Gastroesophageal sphincter (tissue), 4 donors: ENCODE data around the gene CAPRIN2. TPM values are rescaled to one million over a fixed set of nuclear protein-coding genes. Genes with fewer than 3 reads are reported as not detected.

Experiments used
- ATAC-seq: fragments of 150-250 bp; one replicate; pipeline ENCODE4 v1.9.1; 2016; ENCODE audit warnings: mild to moderate bottlenecking, moderate library complexity
- H3K27ac ChIP-seq, 4 donors: fragments of 200-600 bp; sonication (generic) in 3 of 4; 1 replicate in 3 of 4; 2 replicates in 1 of 4; pipeline ENCODE4 v1.5.1; 2016 to 2019
- H3K27me3 ChIP-seq: fragments of 200-600 bp; sonication (generic); one replicate; pipeline ENCODE4 v1.5.1; 2019
- H3K36me3 ChIP-seq, 2 donors: fragments of 200-600 bp; sonication (generic); one replicate each; pipeline ENCODE4 v1.5.1; 2019; ENCODE audit warnings: control low read depth in 1 of 2
- H3K4me1 ChIP-seq, 3 donors: fragments of 200-600 bp; sonication (generic); 1 replicate in 2 of 3; 2 replicates in 1 of 3; pipeline ENCODE4 v1.5.1; 2016 to 2019; ENCODE audit warnings: control low read depth in 2 of 3
- H3K4me3 ChIP-seq, 2 donors: fragments of 200-600 bp; sonication (generic); one replicate each; pipeline ENCODE4 v1.5.1; 2019; ENCODE audit warnings: mild to moderate bottlenecking in 1 of 2, moderate library complexity in 1 of 2
- H3K9me3 ChIP-seq, 3 donors: fragments of 200-600 bp; sonication (generic); one replicate each; pipeline ENCODE4 v1.5.1; 2017 to 2019; ENCODE audit warnings: control low read depth in 2 of 3
- CTCF ChIP-seq, 4 experiments: fragments of 200-600 bp in 2 of 4; fragments of 450-650 bp in 2 of 4; sonication (generic) in 1 of 4; IDR thresholded peaks; one replicate each; pipeline ENCODE4 v1.5.1; 2017 to 2019; ENCODE audit warnings: antibody characterized with exemption in 4 of 4, mild to moderate bottlenecking in 2 of 4, moderate library complexity in 2 of 4
- EP300 ChIP-seq: sonication (generic); formaldehyde crosslinking; IDR thresholded peaks from one replicate; pipeline ENCODE4 v1.6.1; 2017; ENCODE audit warnings: antibody characterized with exemption, mild to moderate bottlenecking
- POLR2A ChIP-seq, 2 donors: fragments of 450-650 bp; IDR thresholded peaks; one replicate each; pipeline ENCODE4 v1.6.1; 2017; ENCODE audit warnings: antibody characterized with exemption in 2 of 2, mild to moderate bottlenecking in 2 of 2, moderate library complexity in 1 of 2
- POLR2AphosphoS5 ChIP-seq: sonication (generic); formaldehyde crosslinking; IDR thresholded peaks from one replicate; pipeline ENCODE4 v1.6.1; 2017; ENCODE audit warnings: antibody characterized with exemption
- WGBS, 2 donors: methylation state at CpG; one replicate each; pipeline ENCODE4 v1.1.5; 2018; ENCODE audit warnings: low coverage in 1 of 2; 5-methylcytosine and 5-hydroxymethylcytosine counted together
- total RNA-seq, 4 donors: library from RNA; depleted of rRNA; stranded (reverse); fragments of >200 nt; gene quantifications; one replicate each; pipeline ENCODE4 v1.1.0, GENCODE V29; 2016

CAPRIN2 gene
- total RNA-seq, 4 donors from 2014 or later, result 20.5 to 38.3 (median 27.8) TPM

DNA sequence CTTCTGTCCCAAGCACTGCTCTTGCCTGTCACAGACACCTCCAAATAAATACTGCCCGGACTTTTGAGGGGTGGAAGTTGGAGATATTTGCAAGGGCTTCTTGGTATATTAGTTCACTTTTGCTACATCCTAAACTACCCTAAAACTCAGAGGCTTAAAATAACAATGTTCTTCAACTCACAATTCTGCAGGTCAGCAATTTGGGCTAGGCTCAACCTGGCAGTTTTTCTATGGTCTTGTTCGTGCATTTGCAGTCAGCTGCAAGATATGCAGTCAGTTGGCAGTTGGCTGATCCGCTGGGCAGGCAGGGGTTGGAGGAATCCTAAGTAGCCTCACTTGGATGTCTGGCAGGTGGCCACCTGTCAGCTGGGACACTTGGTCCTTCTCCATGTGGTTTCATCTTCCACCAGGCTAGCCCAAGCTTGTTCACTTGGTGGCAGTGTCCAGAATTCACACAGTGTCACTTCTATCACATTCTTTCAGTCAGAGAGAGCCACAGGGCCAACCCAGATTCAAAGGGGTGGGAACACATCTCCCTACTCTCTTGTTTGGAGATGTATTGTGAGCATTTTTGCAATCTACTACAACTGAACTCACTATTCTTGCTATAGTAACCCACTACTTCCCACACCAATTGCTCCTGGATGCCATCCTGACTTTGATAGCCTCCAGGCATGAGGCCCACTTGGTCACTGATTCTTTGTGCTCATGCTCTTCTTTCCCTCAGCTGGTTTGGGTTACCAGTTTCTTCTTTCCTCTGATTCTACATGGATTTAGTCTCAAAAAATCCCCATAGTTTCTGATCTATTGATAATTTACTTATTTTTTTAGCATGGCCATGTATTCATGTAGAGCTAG lies 27.8 kb upstream of the CAPRIN2 start:
- no peak for ATAC-seq
- Histone ChIP-seq H3K27ac (no peak overlapping the region), H3K4me3 (no peak overlapping the region), H3K9me3 (peaks cover 0 to 4% (median 0%) of the 10 kb centered on the region in 3 donors), H3K36me3 (no peaks in the 10 kb centered on the region), H3K4me1 (no peaks in the 10 kb centered on the region), H3K27me3 (no peaks in the 10 kb centered on the region)
- 79 to 90% methylated on average over 2 to 3 of the region's 3 CpGs for WGBS, 2 donors
- TF ChIP-seq EP300, result no peak
- TF ChIP-seq CTCF (IDR thresholded peaks at IDR 0.05), result no peak
- TF ChIP-seq POLR2AphosphoS5, result no peak
- no peak for TF ChIP-seq POLR2A (IDR thresholded peaks at IDR 0.05)

- no peak for ATAC-seq
- TF ChIP-seq EP300, result no peak
- TF ChIP-seq POLR2AphosphoS5, result no peak
- TF ChIP-seq CTCF (IDR thresholded peaks at IDR 0.05), result no peak
- no peak for TF ChIP-seq POLR2A (IDR thresholded peaks at IDR 0.05)
- H3K36me3 ChIP-seq, result no peaks in the 10 kb centered on the region
- no peak overlapping the region for H3K4me3 ChIP-seq
- WGBS, 2 donors, result 93% methylated on average over 3 of the region's 5 CpGs; no CpG with 5 or more reads in 1 of the 2 donors
- H3K27me3 ChIP-seq, result no peaks in the 10 kb centered on the region
- no peaks in the 10 kb centered on the region for H3K9me3 ChIP-seq
- no peaks in the 10 kb centered on the region for H3K4me1 ChIP-seq
- H3K27ac ChIP-seq, result no peak overlapping the region
Observed at GRCh38 chr12:30779578-30779977, 24.8 kb upstream of the CAPRIN2 start.

DNA sequence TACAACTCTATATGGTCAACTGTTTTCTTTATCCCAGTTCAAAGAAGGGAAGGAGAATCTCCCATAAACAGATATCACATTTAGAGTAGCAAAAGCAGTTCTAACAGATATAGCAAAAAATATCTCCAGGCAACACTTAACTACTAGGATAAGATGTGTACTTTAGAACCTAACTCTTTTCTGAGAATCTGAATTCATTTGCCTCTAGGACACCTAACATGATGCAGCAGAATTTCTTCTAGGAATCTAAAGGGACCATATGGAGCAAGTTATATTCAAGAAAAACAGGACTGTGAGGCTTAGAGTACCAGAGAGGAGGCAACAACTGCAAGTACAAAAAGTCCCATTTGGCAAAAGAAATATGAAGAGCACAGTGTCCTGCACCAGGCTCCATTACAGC lies 24.4 kb upstream of the CAPRIN2 start:
- H3K27ac ChIP-seq, result no peak overlapping the region
- no peaks in the 10 kb centered on the region for H3K9me3 ChIP-seq
- H3K4me3 ChIP-seq, result no peak overlapping the region
- TF ChIP-seq CTCF (IDR thresholded peaks at IDR 0.05) (no peak), POLR2AphosphoS5 (no peak), EP300 (no peak), POLR2A (IDR thresholded peaks at IDR 0.05) (no peak)
- H3K4me1 ChIP-seq, result no peaks in the 10 kb centered on the region
- H3K27me3 ChIP-seq, result no peaks in the 10 kb centered on the region
- H3K36me3 ChIP-seq, result no peaks in the 10 kb centered on the region
- ATAC-seq, result no peak

GRCh38 chr12:30774599-30774998 lies 19.8 kb upstream of the CAPRIN2 start:
- no peak for ATAC-seq
- Histone ChIP-seq H3K9me3 (no peaks in the 10 kb centered on the region), H3K27me3 (no peaks in the 10 kb centered on the region), H3K27ac (no peak overlapping the region), H3K36me3 (no peaks in the 10 kb centered on the region), H3K4me3 (no peak overlapping the region), H3K4me1 (no peaks in the 10 kb centered on the region)
- TF ChIP-seq EP300, result no peak
- TF ChIP-seq POLR2AphosphoS5, result no peak
- no peak for TF ChIP-seq CTCF (IDR thresholded peaks at IDR 0.05)
- no peak for TF ChIP-seq POLR2A (IDR thresholded peaks at IDR 0.05)

GRCh38 chr12:30769802-30770201 lies 15.1 kb upstream of the CAPRIN2 start:
- WGBS, 2 donors, result 67 to 92% methylated on average over 2 of the region's 2 CpGs
- Histone ChIP-seq H3K27me3 (no peaks in the 10 kb centered on the region), H3K4me3 (no peak overlapping the region), H3K4me1 (no peaks in the 10 kb centered on the region), H3K9me3 (no peaks in the 10 kb centered on the region), H3K27ac (no peak overlapping the region), H3K36me3 (no peaks in the 10 kb centered on the region)
- ATAC-seq, result no peak
- TF ChIP-seq POLR2AphosphoS5 (no peak), POLR2A (IDR thresholded peaks at IDR 0.05) (no peak), CTCF (IDR thresholded peaks at IDR 0.05) (no peak), EP300 (no peak)
